ENCODE data around the gene PLCL1. TPM values are rescaled to one million over a fixed set of nuclear protein-coding genes. Genes with fewer than 3 reads are reported as not detected.
"Not testable (repeated sequence)": the region's sequence is repeated elsewhere in the genome, so short reads cannot be mapped to it uniquely, and the experiment has no call there.

PLCL1 gene
- total and polyA plus RNA-seq, 10 donors: 0.54 to 6.5 (median 4.0) TPM

DNA sequence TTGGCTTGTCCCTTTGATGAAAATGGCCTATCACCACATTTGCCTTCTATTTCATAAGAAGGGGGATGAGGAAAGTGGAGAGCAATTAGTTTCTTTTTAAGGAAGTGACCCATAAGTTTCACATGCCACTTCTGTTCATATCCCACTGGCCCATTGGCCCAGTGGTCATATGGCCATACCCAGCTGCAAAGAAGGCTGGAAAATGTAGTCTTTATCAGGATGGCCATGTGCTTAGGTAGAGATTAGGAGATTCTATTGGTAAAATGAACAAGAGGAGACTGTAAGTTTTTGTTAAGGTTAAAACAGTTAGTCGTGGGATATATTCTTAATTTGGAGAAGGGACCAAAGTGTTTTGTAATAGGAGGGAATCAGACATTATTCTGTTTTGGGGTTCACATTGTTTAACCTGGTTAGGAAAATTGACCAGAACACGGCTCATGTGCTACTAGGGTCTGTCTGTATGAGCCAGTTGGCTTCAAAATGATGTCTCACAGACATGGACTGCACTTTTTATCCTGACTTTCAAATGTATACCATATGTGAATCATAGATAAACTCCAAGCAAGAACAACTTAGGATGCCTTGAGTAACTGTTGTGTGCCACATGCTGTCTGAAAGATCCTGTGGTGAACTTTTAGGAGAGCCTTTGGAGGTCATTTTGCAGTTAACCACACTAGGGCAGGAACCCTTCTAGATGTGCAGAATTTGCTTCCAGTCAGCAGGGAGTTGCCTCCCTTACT, 17.3 kb downstream of the PLCL1 start:
- TF ChIP-seq POLR2A (IDR thresholded peaks at IDR 0.05): no peak
- no peak for TF ChIP-seq POLR2AphosphoS5 (IDR thresholded peaks at IDR 0.05)
- TF ChIP-seq, protein P1, sequence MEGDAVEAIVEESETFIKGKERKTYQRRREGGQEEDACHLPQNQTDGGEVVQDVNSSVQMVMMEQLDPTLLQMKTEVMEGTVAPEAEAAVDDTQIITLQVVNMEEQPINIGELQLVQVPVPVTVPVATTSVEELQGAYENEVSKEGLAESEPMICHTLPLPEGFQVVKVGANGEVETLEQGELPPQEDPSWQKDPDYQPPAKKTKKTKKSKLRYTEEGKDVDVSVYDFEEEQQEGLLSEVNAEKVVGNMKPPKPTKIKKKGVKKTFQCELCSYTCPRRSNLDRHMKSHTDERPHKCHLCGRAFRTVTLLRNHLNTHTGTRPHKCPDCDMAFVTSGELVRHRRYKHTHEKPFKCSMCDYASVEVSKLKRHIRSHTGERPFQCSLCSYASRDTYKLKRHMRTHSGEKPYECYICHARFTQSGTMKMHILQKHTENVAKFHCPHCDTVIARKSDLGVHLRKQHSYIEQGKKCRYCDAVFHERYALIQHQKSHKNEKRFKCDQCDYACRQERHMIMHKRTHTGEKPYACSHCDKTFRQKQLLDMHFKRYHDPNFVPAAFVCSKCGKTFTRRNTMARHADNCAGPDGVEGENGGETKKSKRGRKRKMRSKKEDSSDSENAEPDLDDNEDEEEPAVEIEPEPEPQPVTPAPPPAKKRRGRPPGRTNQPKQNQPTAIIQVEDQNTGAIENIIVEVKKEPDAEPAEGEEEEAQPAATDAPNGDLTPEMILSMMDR (IDR thresholded peaks at IDR 0.05 in 8 of 11, conservative IDR thresholded peaks at IDR 0.05 in 3 of 11): no peak
- intact Hi-C loops (cut with DNase I; ENCODE audit: low total_unique reads): no loop called here
- WGBS, 5 donors: 76 to 94% (median 90%) methylated on average over 2 of the region's 2 CpGs
- Histone ChIP-seq H3K27ac (no peak overlapping the region), H3K4me1 (no peaks in the 10 kb centered on the region), H3K27me3 (replicated peaks in 1 of 7) (no peaks in the 10 kb centered on the region), H3K9me3 (no peaks in the 10 kb centered on the region), H3K4me3 (no peak overlapping the region), H3K36me3 (no peaks in the 10 kb centered on the region)
- no peak for DNase-seq

DNA sequence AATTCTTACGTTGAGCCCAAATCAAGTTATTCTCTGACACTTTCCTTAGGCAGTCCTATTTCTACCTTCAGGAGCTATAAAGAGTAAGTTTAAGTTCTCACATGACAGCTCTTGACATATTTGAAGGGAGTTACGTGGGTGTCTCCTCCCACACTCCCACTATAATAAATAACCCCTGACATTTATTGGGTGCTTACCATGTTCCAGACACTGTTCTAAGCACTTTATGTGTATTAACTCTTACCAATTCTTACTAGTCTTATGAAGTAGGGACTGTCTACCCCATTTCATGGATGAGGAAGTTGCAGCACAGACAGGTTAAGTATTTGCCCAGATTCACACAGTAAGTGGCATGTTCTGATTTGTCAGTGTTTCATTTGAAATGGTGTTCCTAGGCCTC, 17.9 kb downstream of the PLCL1 start:
- Histone ChIP-seq H3K36me3 (no peaks in the 10 kb centered on the region), H3K27me3 (replicated peaks in 1 of 7) (no peaks in the 10 kb centered on the region), H3K4me3 (no peak overlapping the region), H3K9me3 (no peaks in the 10 kb centered on the region), H3K4me1 (no peaks in the 10 kb centered on the region), H3K27ac (no peak overlapping the region)
- no peak for TF ChIP-seq POLR2AphosphoS5 (IDR thresholded peaks at IDR 0.05)
- DNase-seq: no peak
- WGBS, 5 donors: 73 to 81% (median 79%) methylated on average over 2 of the region's 2 CpGs
- intact Hi-C loops (cut with DNase I; ENCODE audit: low total_unique reads): no loop called here

DNA sequence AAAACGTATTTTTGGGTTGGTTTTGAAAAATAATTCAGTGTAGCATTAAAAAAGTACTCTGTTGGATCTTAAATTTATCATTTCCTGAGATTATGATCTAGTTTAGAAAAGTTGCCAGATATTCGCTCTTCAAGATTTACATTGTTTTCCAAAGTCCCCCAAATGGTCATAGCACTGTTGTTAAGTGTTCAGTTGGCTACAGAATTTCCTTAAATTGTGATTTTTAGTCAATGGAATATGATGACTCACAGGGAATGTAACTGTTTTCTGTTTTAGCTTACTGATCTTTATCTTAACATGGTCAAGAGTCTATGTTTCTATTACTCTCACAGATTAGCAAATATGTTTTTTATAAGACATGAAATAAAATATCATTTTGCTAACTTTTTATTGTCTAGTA, 23.2 kb downstream of the PLCL1 start:
- TF ChIP-seq POLR2A (IDR thresholded peaks at IDR 0.05) (no peak), POLR2AphosphoS5 (IDR thresholded peaks at IDR 0.05) (no peak)
- TF ChIP-seq, protein P1 (IDR thresholded peaks at IDR 0.05 in 8 of 11, conservative IDR thresholded peaks at IDR 0.05 in 3 of 11): no peak
- Histone ChIP-seq H3K4me3 (no peak overlapping the region), H3K27ac (no peak overlapping the region), H3K4me1 (no peaks in the 10 kb centered on the region), H3K36me3 (no peaks in the 10 kb centered on the region), H3K27me3 (replicated peaks in 1 of 7) (no peaks in the 10 kb centered on the region), H3K9me3 (no peaks in the 10 kb centered on the region)
- no peak for DNase-seq
- 52 to 68% (median 63%) methylated on average over 2 of the region's 2 CpGs for WGBS, 5 donors
- intact Hi-C loops (cut with DNase I; ENCODE audit: low total_unique reads): no loop called here

DNA sequence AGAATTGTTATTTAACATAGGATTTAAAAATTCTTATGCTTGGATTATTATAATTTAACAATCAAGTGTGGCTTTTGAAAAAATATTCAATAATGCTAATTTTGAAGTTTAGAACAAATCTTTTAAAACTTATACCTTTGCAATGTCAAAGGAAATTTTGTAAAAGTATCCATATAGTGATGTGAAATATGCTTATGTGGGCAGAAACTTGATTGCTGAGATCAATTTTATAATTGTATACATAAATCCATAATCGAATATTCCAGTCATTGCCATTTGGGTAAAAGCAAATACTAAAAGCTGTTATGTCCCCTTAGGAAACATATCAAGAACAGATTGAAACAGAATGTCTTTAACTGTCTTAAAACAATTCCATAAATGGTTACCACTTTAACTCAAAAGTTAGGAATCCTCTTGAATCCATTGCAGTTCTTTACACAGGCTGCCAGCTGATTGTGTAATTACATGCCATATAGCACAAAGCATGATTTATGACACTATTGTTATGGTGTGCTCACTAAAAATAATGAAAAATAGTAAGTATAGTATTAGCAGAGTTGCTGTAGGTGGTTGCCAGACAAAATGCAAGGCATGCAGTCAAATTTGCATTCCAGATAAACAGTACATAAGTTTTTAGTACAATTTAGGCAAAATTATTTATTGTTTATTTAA, 24.2 kb downstream of the PLCL1 start:
- H3K4me1 ChIP-seq: no peaks in the 10 kb centered on the region
- H3K9me3 ChIP-seq: no peaks in the 10 kb centered on the region
- 64 to 78% (median 73%) methylated on average over 1 of the region's 1 CpG for WGBS, 5 donors
- H3K4me3 ChIP-seq: no peak overlapping the region
- DNase-seq: no peak
- no peaks in the 10 kb centered on the region for H3K36me3 ChIP-seq
- TF ChIP-seq POLR2A (IDR thresholded peaks at IDR 0.05) (no peak), POLR2AphosphoS5 (IDR thresholded peaks at IDR 0.05) (no peak)
- TF ChIP-seq, protein P1 (IDR thresholded peaks at IDR 0.05 in 8 of 11, conservative IDR thresholded peaks at IDR 0.05 in 3 of 11): no peak
- no peaks in the 10 kb centered on the region for H3K27me3 ChIP-seq (replicated peaks in 1 of 7)
- H3K27ac ChIP-seq: no peak overlapping the region
- intact Hi-C loops (cut with DNase I; ENCODE audit: low total_unique reads): no loop called here

DNA sequence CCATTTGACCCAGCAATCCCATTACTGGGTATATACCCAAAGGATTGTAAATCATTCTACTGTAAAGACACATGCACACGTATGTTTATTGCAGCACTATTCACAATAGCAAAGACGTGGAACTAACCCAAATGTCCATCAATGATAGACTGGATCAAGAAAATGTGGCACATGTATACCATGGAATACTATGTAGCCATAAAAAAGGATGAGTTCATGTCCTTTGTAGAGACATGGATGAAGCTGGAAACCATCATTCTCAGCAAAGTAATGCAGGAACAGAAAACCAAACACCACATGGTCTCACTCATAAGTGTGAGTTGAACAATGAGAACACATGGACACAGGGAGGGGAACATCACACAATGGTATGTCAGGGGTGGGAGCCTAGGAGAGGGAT, 30.4 kb downstream of the PLCL1 start:
- H3K27ac ChIP-seq; H3K4me3 ChIP-seq; H3K9me3 ChIP-seq; DNase-seq; intact Hi-C loops (cut with DNase I; ENCODE audit: low total_unique reads); H3K36me3 ChIP-seq; H3K27me3 ChIP-seq (replicated peaks in 1 of 7): not testable (repeated sequence)
- H3K4me1 ChIP-seq: peaks cover 0 to 29% (median 13%) of the 10 kb centered on the region in 6 donors
- WGBS, 5 donors: 86 to 96% (median 93%) methylated on average over 2 of the region's 2 CpGs
